ENCODE results near the gene LHPP. TPM values are rescaled to one million over a fixed set of nuclear protein-coding genes. Genes with fewer than 3 reads are reported as not detected.

LHPP gene
- total and polyA plus RNA-seq, 10 of the 15 experiments (the other 5 are each of a cell fraction or from before 2014, with no cell fraction given), result 0.79 to 9.8 (median 6.7) TPM

GRCh38 chr10:124652200-124652599 is 190.6 kb downstream of the LHPP start:
- in situ Hi-C loops (cut with MboI), result no loop called here
- WGBS (ENCODE audit: insufficient coverage, insufficient replicate concordance, low lambda C conversion rate, missing lambda C conversion rate), result 52% methylated on average over 5 of the region's 5 CpGs
- Histone ChIP-seq H2AFZ (ENCODE audit: control insufficient read depth, low read depth, low read length) (no peak overlapping the region), H3K79me2 (ENCODE audit: control insufficient read depth, insufficient read depth, low read length) (peaks cover 12% of the 10 kb centered on the region), H3K4me2 (ENCODE audit: control insufficient read depth, insufficient read depth) (no peak overlapping the region), H3K4me3 (no peak overlapping the region), H3K36me3 (ENCODE audit: control insufficient read depth in 2 of 2, insufficient read depth in 2 of 2, low read length in 1 of 2) (peaks cover 5 to 6% of the 10 kb centered on the region in 2 experiments; a peak in 3 of 4 replicates), H4K20me1 (ENCODE audit: control insufficient read depth, insufficient read depth) (no peaks in the 10 kb centered on the region; the same call in none of the 2 replicates), H3K9me3 (replicated peaks; ENCODE audit: control insufficient read depth, insufficient read depth, low read length) (no peaks in the 10 kb centered on the region), H3K27me3 (replicated peaks in 1 of 2; ENCODE audit: control insufficient read depth in 2 of 2, insufficient read depth in 2 of 2, low read length in 1 of 2) (no peaks in the 10 kb centered on the region), H3K9ac (ENCODE audit: control insufficient read depth, insufficient read depth, low read length) (no peak overlapping the region), H3K4me1 (ENCODE audit: control insufficient read depth, insufficient read depth, low read length) (peaks cover 49% of the 10 kb centered on the region), H3K27ac (ENCODE audit: control insufficient read depth, insufficient read depth) (no peak overlapping the region)
- ChIA-PET CTCF (interaction anchor here (2.3 to 7.3 kb wide), 2 partner anchors 67 to 89 kb away, joined by 13 to 73 read pairs; no protein-coding TSS in a partner anchor), SMC1A (ENCODE audit: uncharacterized antibody, unreplicated experiment) (interaction anchor here (0.9 to 8.4 kb wide), 2 partner anchors 34 to 89 kb away, joined by 3 to 81 read pairs; no protein-coding TSS in a partner anchor), RAD21 (ENCODE audit: unreplicated experiment) (interaction anchor here (6.0 kb wide), 1 partner anchor 89 kb away, joined by 61 read pairs; no protein-coding TSS in a partner anchor), POLR2A (no interaction called here)
- TF ChIP-seq, protein P1, sequence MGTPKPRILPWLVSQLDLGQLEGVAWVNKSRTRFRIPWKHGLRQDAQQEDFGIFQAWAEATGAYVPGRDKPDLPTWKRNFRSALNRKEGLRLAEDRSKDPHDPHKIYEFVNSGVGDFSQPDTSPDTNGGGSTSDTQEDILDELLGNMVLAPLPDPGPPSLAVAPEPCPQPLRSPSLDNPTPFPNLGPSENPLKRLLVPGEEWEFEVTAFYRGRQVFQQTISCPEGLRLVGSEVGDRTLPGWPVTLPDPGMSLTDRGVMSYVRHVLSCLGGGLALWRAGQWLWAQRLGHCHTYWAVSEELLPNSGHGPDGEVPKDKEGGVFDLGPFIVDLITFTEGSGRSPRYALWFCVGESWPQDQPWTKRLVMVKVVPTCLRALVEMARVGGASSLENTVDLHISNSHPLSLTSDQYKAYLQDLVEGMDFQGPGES (IDR thresholded peaks at IDR 0.05), result no peak
- TF ChIP-seq KLF5 (IDR thresholded peaks at IDR 0.05; ENCODE audit: partially characterized antibody), result no peak
- no peak for TF ChIP-seq MTA3 (IDR thresholded peaks at IDR 0.05; ENCODE audit: borderline replicate concordance, low read length)
- no peak for TF ChIP-seq CHD1 (IDR thresholded peaks at IDR 0.05; ENCODE audit: low read depth, low read length)
- no peak for DNase-seq (ENCODE audit: low read depth, low spot score)
- ATAC-seq, result no peak
- no peak for FAIRE-seq
- BruUV-seq (replicated peaks), result no TSS peak
- intact Hi-C loops (cut with micrococcal nuclease; ENCODE audit: unreplicated experiment), result no loop called here

DNA sequence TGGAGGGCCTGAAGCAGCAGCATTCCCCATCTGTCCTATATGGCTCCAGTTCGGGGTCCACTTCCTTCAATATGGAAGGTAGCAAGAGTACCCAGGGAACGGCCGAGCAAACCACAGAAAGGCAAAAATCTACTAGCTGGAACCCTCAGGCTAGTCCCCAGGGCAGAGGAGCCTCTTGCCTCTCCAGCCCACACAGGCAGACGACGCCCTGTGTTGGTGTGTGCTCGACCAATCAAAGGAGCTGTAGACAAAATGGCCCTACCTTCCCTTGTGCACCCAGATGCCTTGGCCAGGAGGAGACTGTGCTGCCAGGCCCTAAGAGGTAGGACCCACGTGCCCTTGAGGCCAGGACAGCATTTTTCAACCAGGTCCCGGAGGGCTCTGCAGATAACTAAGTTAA is 191.1 kb downstream of the LHPP start:
- no peak overlapping the region for H3K27ac ChIP-seq (ENCODE audit: control insufficient read depth, insufficient read depth)
- intact Hi-C loops (cut with micrococcal nuclease; ENCODE audit: unreplicated experiment), result no loop called here
- no peak overlapping the region for H3K4me3 ChIP-seq
- peaks cover 7% of the 10 kb centered on the region for H3K79me2 ChIP-seq (ENCODE audit: control insufficient read depth, insufficient read depth, low read length)
- CTCF ChIA-PET, result interaction anchor here (7.3 kb wide), 1 partner anchor 88 kb away, joined by 73 read pairs; no protein-coding TSS in a partner anchor
- ATAC-seq (no peak), DNase-seq (ENCODE audit: low read depth, low spot score) (no peak), FAIRE-seq (no peak)
- in situ Hi-C loops (cut with MboI), result no loop called here
- POLR2A ChIA-PET, result interaction anchor here (0.5 kb wide), 2 partner anchors 80 to 242 kb away, joined by 4 to 5 read pairs; no protein-coding TSS in a partner anchor
- RAD21 ChIA-PET (ENCODE audit: unreplicated experiment), result interaction anchor here (1.0 to 6.0 kb wide), 3 partner anchors 36 to 89 kb away, joined by 3 to 61 read pairs (median 3); no protein-coding TSS in a partner anchor
- WGBS (ENCODE audit: insufficient coverage, insufficient replicate concordance, low lambda C conversion rate, missing lambda C conversion rate), result 34% methylated on average over 8 of the region's 8 CpGs
- H3K9me3 ChIP-seq (replicated peaks; ENCODE audit: control insufficient read depth, insufficient read depth, low read length), result no peaks in the 10 kb centered on the region
- H3K27me3 ChIP-seq (replicated peaks in 1 of 2; ENCODE audit: control insufficient read depth in 2 of 2, insufficient read depth in 2 of 2, low read length in 1 of 2), result no peaks in the 10 kb centered on the region
- peaks cover under 1% of the 10 kb centered on the region for H4K20me1 ChIP-seq (ENCODE audit: control insufficient read depth, insufficient read depth)
- TF ChIP-seq ZNF274 (IDR thresholded peaks at IDR 0.05; ENCODE audit: insufficient read depth, insufficient read length), result no peak
- TF ChIP-seq FOS (IDR thresholded peaks at IDR 0.05; ENCODE audit: borderline replicate concordance, extremely low read depth, insufficient read length), result no peak
- no peak for TF ChIP-seq PKNOX1 (IDR thresholded peaks at IDR 0.05)
- TF ChIP-seq NR2F1 (conservative IDR thresholded peaks at IDR 0.05), result no peak
- H3K36me3 ChIP-seq (ENCODE audit: control insufficient read depth in 2 of 2, insufficient read depth in 2 of 2, low read length in 1 of 2), result peaks cover 5 to 6% of the 10 kb centered on the region in 2 experiments; a peak in 3 of 4 replicates
- peaks cover 48% of the 10 kb centered on the region for H3K4me1 ChIP-seq (ENCODE audit: control insufficient read depth, insufficient read depth, low read length)
- H2AFZ ChIP-seq (ENCODE audit: control insufficient read depth, low read depth, low read length), result no peak overlapping the region
- H3K4me2 ChIP-seq (ENCODE audit: control insufficient read depth, insufficient read depth), result no peak overlapping the region
- SMC1A ChIA-PET (ENCODE audit: uncharacterized antibody, unreplicated experiment), result interaction anchor here (0.5 to 1.3 kb wide), 4 partner anchors 34 to 126 kb away, joined by 3 to 7 read pairs (median 3); no protein-coding TSS in a partner anchor
- no peak overlapping the region for H3K9ac ChIP-seq (ENCODE audit: control insufficient read depth, insufficient read depth, low read length)
- BruUV-seq (replicated peaks), result no TSS peak
